SH-SY5Y (cell line): ENCODE data around the gene UNC45A.

Source experiments
- GATA2 ChIP-seq: IDR thresholded peaks from 2 replicates; pipeline ENCODE4 v1.6.1; 2011; ENCODE audit warnings: mild to moderate bottlenecking, low read depth, low read length
- GATA3 ChIP-seq: IDR thresholded peaks from 2 replicates; pipeline ENCODE4 v1.6.1; 2011; ENCODE audit warnings: low read depth, mild to moderate bottlenecking, low read length, moderate library complexity

UNC45A gene

GRCh38 chr15:90989040-90989768 is 54.1 kb downstream of the UNC45A start:
- no peak for TF ChIP-seq GATA2
- TF ChIP-seq GATA3 = no peak

GRCh38 chr15:90990446-90990845 is 55.4 kb downstream of the UNC45A start:
- TF ChIP-seq GATA2 = no peak
- TF ChIP-seq GATA3 = no peak

GRCh38 chr15:90991587-90992285 is 56.7 kb downstream of the UNC45A start:
- no peak for TF ChIP-seq GATA2
- no peak for TF ChIP-seq GATA3

GRCh38 chr15:90994059-90994416 is 59.0 kb downstream of the UNC45A start:
- TF ChIP-seq GATA2 (no peak), GATA3 (no peak)

- TF ChIP-seq GATA2 (no peak), GATA3 (no peak)
Observed at GRCh38 chr15:90994417-90995311, 59.6 kb downstream of the UNC45A start, which contains the start of gene PRC1. TSS of gene PRC1 (minus strand) at chr15:90994535. CDS start at chr15:90994417, 118 bp downstream.

GRCh38 chr15:90998737-90999136 is 63.7 kb downstream of the UNC45A start:
- TF ChIP-seq GATA2 = no peak
- no peak for TF ChIP-seq GATA3

- TF ChIP-seq GATA2 = no peak
- TF ChIP-seq GATA3 = no peak
Observed at GRCh38 chr15:91001209-91001608, 66.1 kb downstream of the UNC45A start.
